CD4-positive, alpha-beta T cell (primary cell): ENCODE measurements around the gene AFF3. TPM values are rescaled to one million over a fixed set of nuclear protein-coding genes. Genes with fewer than 3 reads are reported as not detected.

ENCODE experiments used
- ATAC-seq: fragments of 200-7000 bp; cut with Tn5 transposase; one replicate; pipeline ENCODE4 v1.10.0; 2022; ENCODE audit warnings: mild to moderate bottlenecking; ENCODE audit not compliant: poor library complexity
- CTCF ChIA-PET: fragments of 350-600 bp; sonication (Branson Sonifier 250); formaldehyde crosslinking; loops from one replicate; lab custom pipeline; 2021; ENCODE audit warnings: antibody characterized with exemption, inconsistent platforms; lab: Charles Lee
- POLR2A ChIA-PET: fragments of 350-600 bp; sonication (Branson Sonifier 250); formaldehyde crosslinking; loops from one replicate; lab custom pipeline; 2021; ENCODE audit warnings: antibody characterized with exemption, inconsistent platforms; lab: Charles Lee
- DNase-seq, 14 experiments: peaks; one replicate each; pipeline ENCODE4 v3.0.0-alpha.2; 2013 to 2020; ENCODE audit warnings: mixed read lengths in 2 of 14
- H3K27ac ChIP-seq, 2 donors: one replicate each; pipeline versions ENCODE4 v1.5.1 to v1.7.0; 2013; ENCODE audit warnings: low read length in 2 of 2, low read depth in 1 of 2, mild to moderate bottlenecking in 1 of 2
- H3K27me3 ChIP-seq, 2 experiments: 1 replicate in 1 of 2; 2 replicates in 1 of 2; pipeline versions ENCODE4 v1.6.1 to v1.7.0; 2013; ENCODE audit warnings: low read length in 2 of 2, control low read depth in 1 of 2, mild to moderate bottlenecking in 1 of 2, moderate library complexity in 1 of 2; ENCODE audit not compliant: insufficient read depth in 2 of 2, control insufficient read depth in 1 of 2
- H3K36me3 ChIP-seq: one replicate; pipeline ENCODE4 v1.6.1; 2013; ENCODE audit warnings: low read length, control low read depth; ENCODE audit not compliant: insufficient read depth
- H3K4me1 ChIP-seq: one replicate; pipeline ENCODE4 v1.6.1; 2013; ENCODE audit warnings: low read length, control low read depth; ENCODE audit not compliant: insufficient read depth
- H3K4me3 ChIP-seq: one replicate; pipeline ENCODE4 v1.5.1; 2013; ENCODE audit warnings: mild to moderate bottlenecking, low read length, moderate library complexity
- H3K9me3 ChIP-seq, 2 experiments: 1 replicate in 1 of 2; 2 replicates in 1 of 2; pipeline versions ENCODE4 v1.6.1 to v1.7.0; 2013; ENCODE audit warnings: low read length in 2 of 2, mild to moderate bottlenecking in 2 of 2, control low read depth in 1 of 2, moderate library complexity in 1 of 2; ENCODE audit not compliant: control insufficient read depth in 1 of 2, insufficient read depth in 1 of 2
- H3K27ac Mint-ChIP-seq: one replicate; pipeline ENCODE4 v1.8.0; 2020; ENCODE audit warnings: mixed read lengths
- H3K27me3 Mint-ChIP-seq: one replicate; pipeline ENCODE4 v1.8.0; 2021; ENCODE audit warnings: mixed read lengths
- H3K36me3 Mint-ChIP-seq: one replicate; pipeline ENCODE4 v1.8.0; 2021; ENCODE audit warnings: low read depth, mixed read lengths
- H3K4me1 Mint-ChIP-seq: one replicate; pipeline ENCODE4 v1.8.0; 2021; ENCODE audit warnings: low read depth, mixed read lengths
- H3K4me3 Mint-ChIP-seq: one replicate; pipeline ENCODE4 v1.8.0; 2020; ENCODE audit warnings: mild to moderate bottlenecking, mixed read lengths
- H3K9me3 Mint-ChIP-seq: one replicate; pipeline ENCODE4 v1.8.0; 2020; ENCODE audit warnings: mixed read lengths
- intact Hi-C, 2 experiments: fragments of 100-400 bp; cut with DNase I in 1 of 2; cut with micrococcal nuclease in 1 of 2; formaldehyde crosslinking; loops; one replicate each; pipeline versions ENCODE4 v1.15.1 to v1.9.0; 2023 to 2025; cut with DNase I, micrococcal nuclease
- total RNA-seq, 174 experiments: library from RNA in 2 of 174; stranded (reverse) in 2 of 174; gene quantifications; one replicate each; pipeline ENCODE4 v1.2.3 and lab custom pipeline; 2021 to 2026
- TF ChIP-seq, protein P1 (sequence below): fragments of 200-600 bp; IDR thresholded peaks from one replicate; pipeline ENCODE4 v1.8.0; 2022; ENCODE audit warnings: antibody characterized with exemption, mild to moderate bottlenecking

Gene AFF3
- total RNA-seq, 2 experiments from 2014 or later = 15.4 to 15.7 TPM

DNA sequence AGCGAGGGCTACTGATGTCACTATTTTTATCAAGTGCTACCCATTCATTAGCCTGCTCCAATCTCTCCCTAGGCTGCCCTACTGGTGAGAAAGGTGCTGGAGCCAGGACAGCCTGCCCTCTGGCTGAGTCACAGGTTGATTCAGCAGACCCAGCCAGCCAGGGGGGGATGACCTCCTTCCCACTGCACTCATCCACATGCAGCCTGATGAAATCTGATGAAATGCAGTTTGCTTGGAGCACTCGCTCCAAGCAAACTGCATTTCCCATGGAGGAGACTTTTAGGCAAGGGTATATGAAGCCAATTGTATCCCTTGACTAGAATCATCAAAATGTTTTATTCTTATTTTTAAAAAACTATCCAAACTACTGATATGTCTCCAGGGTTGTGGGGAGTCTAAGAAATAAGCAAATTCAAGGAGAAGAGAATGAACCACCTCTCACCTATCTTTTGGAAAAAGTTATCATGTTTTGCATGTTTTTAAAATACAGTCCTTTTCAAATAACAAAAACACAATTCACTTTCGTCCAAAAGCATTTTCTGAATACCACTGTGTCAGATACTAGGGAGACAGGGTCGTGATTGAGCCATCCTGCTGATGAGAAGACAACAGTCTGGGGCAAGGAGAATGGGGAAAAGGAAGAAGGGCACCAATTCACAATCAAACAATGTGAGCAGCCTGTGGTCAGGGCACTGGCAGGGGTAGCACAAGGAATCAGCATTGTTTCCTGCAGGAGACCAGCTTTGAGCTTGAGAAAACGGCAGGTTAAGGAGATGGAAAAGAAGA is 128.3 kb downstream of the AFF3 start:
- H3K9me3 Mint-ChIP-seq = no peaks in the 10 kb centered on the region
- TF ChIP-seq, protein P1, sequence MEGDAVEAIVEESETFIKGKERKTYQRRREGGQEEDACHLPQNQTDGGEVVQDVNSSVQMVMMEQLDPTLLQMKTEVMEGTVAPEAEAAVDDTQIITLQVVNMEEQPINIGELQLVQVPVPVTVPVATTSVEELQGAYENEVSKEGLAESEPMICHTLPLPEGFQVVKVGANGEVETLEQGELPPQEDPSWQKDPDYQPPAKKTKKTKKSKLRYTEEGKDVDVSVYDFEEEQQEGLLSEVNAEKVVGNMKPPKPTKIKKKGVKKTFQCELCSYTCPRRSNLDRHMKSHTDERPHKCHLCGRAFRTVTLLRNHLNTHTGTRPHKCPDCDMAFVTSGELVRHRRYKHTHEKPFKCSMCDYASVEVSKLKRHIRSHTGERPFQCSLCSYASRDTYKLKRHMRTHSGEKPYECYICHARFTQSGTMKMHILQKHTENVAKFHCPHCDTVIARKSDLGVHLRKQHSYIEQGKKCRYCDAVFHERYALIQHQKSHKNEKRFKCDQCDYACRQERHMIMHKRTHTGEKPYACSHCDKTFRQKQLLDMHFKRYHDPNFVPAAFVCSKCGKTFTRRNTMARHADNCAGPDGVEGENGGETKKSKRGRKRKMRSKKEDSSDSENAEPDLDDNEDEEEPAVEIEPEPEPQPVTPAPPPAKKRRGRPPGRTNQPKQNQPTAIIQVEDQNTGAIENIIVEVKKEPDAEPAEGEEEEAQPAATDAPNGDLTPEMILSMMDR = no peak
- no peaks in the 10 kb centered on the region for H3K27me3 Mint-ChIP-seq
- H3K4me1 ChIP-seq = no peaks in the 10 kb centered on the region
- no peak overlapping the region for H3K4me3 ChIP-seq
- H3K9me3 ChIP-seq = peaks cover 0 to 7% of the 10 kb centered on the region in 2 experiments
- H3K36me3 ChIP-seq = no peaks in the 10 kb centered on the region
- no peaks in the 10 kb centered on the region for H3K36me3 Mint-ChIP-seq
- H3K4me3 Mint-ChIP-seq = no peak overlapping the region
- POLR2A ChIA-PET = no interaction called here
- H3K4me1 Mint-ChIP-seq = no peaks in the 10 kb centered on the region
- intact Hi-C loops = no loop called here
- CTCF ChIA-PET = no interaction called here
- H3K27ac ChIP-seq = no peak overlapping the region
- no peaks in the 10 kb centered on the region for H3K27me3 ChIP-seq
- no peak overlapping the region for H3K27ac Mint-ChIP-seq
- DNase-seq (no peak), ATAC-seq (no peak)

DNA sequence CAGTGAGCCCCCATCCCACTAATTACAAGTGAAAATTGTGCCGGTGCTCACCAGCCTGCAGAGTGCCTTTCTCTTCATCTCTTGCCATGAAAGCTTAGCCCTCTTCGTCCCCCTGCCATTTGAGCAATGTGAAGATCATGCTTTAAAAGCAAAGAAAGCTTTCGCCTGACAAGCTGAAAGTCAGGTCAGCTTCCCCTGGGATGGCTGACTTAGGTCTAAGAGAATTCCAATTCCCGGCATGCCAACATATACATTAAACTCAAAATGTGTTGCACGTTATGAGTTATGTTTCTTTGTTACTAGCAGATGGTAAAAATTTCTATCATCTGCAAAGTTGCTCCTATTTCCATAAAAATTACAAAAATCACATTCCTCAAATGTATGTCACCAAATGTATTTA is 129.8 kb downstream of the AFF3 start:
- POLR2A ChIA-PET = no interaction called here
- H3K4me1 ChIP-seq = no peaks in the 10 kb centered on the region
- intact Hi-C loops = no loop called here
- ATAC-seq (no peak), DNase-seq (no peak)
- no peaks in the 10 kb centered on the region for H3K27me3 ChIP-seq
- no peaks in the 10 kb centered on the region for H3K36me3 ChIP-seq
- Mint-ChIP-seq H3K27me3 (no peaks in the 10 kb centered on the region), H3K36me3 (peaks cover 14% of the 10 kb centered on the region), H3K27ac (no peak overlapping the region), H3K9me3 (no peaks in the 10 kb centered on the region), H3K4me1 (no peaks in the 10 kb centered on the region), H3K4me3 (no peak overlapping the region)
- CTCF ChIA-PET = interaction anchor here (0.6 to 1.0 kb wide), 2 partner anchors 18 to 140 kb away, joined by 3 read pairs; no protein-coding TSS in a partner anchor
- peaks cover 0 to 7% of the 10 kb centered on the region in 2 experiments for H3K9me3 ChIP-seq
- TF ChIP-seq, protein P1 = no peak
- H3K4me3 ChIP-seq = no peak overlapping the region
- H3K27ac ChIP-seq = no peak overlapping the region

DNA sequence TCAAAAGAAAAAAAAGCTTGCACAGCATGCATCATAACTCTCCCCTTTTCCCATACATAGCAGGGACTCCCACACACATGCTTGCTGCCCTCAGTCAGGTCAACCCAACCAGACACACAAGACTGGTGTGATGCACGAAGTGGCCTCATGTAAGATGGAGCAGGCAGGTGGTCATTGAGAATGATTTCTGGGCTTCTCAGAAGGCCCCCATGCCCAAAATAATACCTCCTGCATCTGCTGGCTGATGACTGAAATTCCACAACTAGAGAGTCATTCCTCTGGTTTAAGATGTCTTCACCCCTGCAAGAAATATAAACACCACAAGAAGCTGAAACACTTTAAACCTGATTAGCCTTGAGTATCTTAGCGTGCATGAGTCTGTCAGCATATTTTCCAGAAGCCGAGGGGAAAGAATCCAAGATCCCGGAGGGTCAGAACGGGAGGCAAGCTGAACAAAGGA is 131.1 kb downstream of the AFF3 start:
- Histone ChIP-seq H3K4me1 (no peaks in the 10 kb centered on the region), H3K27me3 (no peaks in the 10 kb centered on the region), H3K36me3 (no peaks in the 10 kb centered on the region), H3K4me3 (no peak overlapping the region), H3K27ac (no peak overlapping the region), H3K9me3 (peaks cover 0 to 6% of the 10 kb centered on the region in 2 experiments)
- H3K4me1 Mint-ChIP-seq = no peaks in the 10 kb centered on the region
- DNase-seq = no peak
- H3K27me3 Mint-ChIP-seq = no peaks in the 10 kb centered on the region
- intact Hi-C loops = no loop called here
- CTCF ChIA-PET = interaction anchor here (1.0 kb wide), 1 partner anchor 19 kb away, joined by 3 read pairs; no protein-coding TSS in a partner anchor
- H3K36me3 Mint-ChIP-seq = peaks cover 25% of the 10 kb centered on the region
- ATAC-seq = no peak
- no peak overlapping the region for H3K27ac Mint-ChIP-seq
- H3K9me3 Mint-ChIP-seq = no peaks in the 10 kb centered on the region
- TF ChIP-seq, protein P1 = no peak
- POLR2A ChIA-PET = no interaction called here
- H3K4me3 Mint-ChIP-seq = no peak overlapping the region
